NCI-H748 (cell line): ENCODE results near the gene MTR.
"Not testable (repeated sequence)": the region's sequence is repeated elsewhere in the genome, so short reads cannot be mapped to it uniquely, and the experiment has no call there.

Experiments
- DNase-seq: peaks from one replicate; lab custom pipeline; 2025; ENCODE audit not compliant: unreplicated experiment; lab: John Stamatoyannopoulos, UW

Gene MTR

GRCh38 chr1:236830560-236830959 is 35.5 kb downstream of the MTR start:
- DNase-seq: no peak

GRCh38 chr1:236833575-236833974 is 38.5 kb downstream of the MTR start:
- no peak for DNase-seq

- no peak for DNase-seq
Measured at GRCh38 chr1:236834876-236835275, 39.8 kb downstream of the MTR start.

- DNase-seq: no peak
Measured at GRCh38 chr1:236835491-236835890, 40.4 kb downstream of the MTR start.

- no peak for DNase-seq
Measured at GRCh38 chr1:236836157-236836556, 41.1 kb downstream of the MTR start.

- no peak for DNase-seq
Measured at GRCh38 chr1:236837115-236837514, 42.0 kb downstream of the MTR start.

- no peak for DNase-seq
Measured at GRCh38 chr1:236837897-236838296, 42.8 kb downstream of the MTR start.

- DNase-seq: no peak
Measured at GRCh38 chr1:236841341-236841740, 46.2 kb downstream of the MTR start.

- no peak for DNase-seq
Measured at GRCh38 chr1:236844499-236845271, 49.6 kb downstream of the MTR start.

GRCh38 chr1:236845830-236846229 is 50.7 kb downstream of the MTR start:
- DNase-seq: no peak

GRCh38 chr1:236848274-236848923 is 53.3 kb downstream of the MTR start:
- no peak for DNase-seq

- no peak for DNase-seq
Measured at GRCh38 chr1:236850077-236850979, 55.2 kb downstream of the MTR start.

- DNase-seq: no peak
Measured at GRCh38 chr1:236851871-236852270, 56.8 kb downstream of the MTR start.

GRCh38 chr1:236853921-236854604 is 59.0 kb downstream of the MTR start:
- no peak for DNase-seq

GRCh38 chr1:236854605-236854983 is 59.5 kb downstream of the MTR start:
- no peak for DNase-seq

GRCh38 chr1:236856649-236857048 is 61.6 kb downstream of the MTR start:
- DNase-seq: not testable (repeated sequence)

GRCh38 chr1:236858165-236858564 is 63.1 kb downstream of the MTR start:
- no peak for DNase-seq

GRCh38 chr1:236860101-236860500 is 65.0 kb downstream of the MTR start:
- no peak for DNase-seq

- no peak for DNase-seq
Measured at GRCh38 chr1:236860674-236861073, 65.6 kb downstream of the MTR start.

- no peak for DNase-seq
Measured at GRCh38 chr1:236861560-236862218, 66.6 kb downstream of the MTR start.

- DNase-seq: no peak
Measured at GRCh38 chr1:236862219-236862591, 67.1 kb downstream of the MTR start.
